Activated CD8-positive, alpha-beta memory T cell treated with anti-CD3 and anti-CD28 coated beads, Interleukin-2, amount 10 ng/mL, durations not matched to agents 7 days and 5 days (primary cell): ENCODE measurements around the gene ITPR1. TPM values are rescaled to one million over a fixed set of nuclear protein-coding genes. Genes with fewer than 3 reads are reported as not detected.

Experiments
- ATAC-seq: fragments of 150-1000 bp; cut with Tn5 transposase; one replicate; pipeline ENCODE4 v1.10.0; 2021; ENCODE audit warnings: moderate library complexity
- CTCF ChIA-PET: fragments of 350-600 bp; sonication (Branson Sonifier 250); formaldehyde crosslinking; loops from one replicate; lab custom pipeline; 2021; ENCODE audit warnings: antibody characterized with exemption; lab: Charles Lee
- DNase-seq: peaks from one replicate; pipeline ENCODE4 v3.0.0-alpha.2; 2020
- H3K27ac Mint-ChIP-seq: one replicate; pipeline ENCODE4 v1.8.0; 2021; ENCODE audit warnings: mild to moderate bottlenecking, mixed read lengths
- H3K27me3 Mint-ChIP-seq: one replicate; pipeline ENCODE4 v1.8.0; 2021; ENCODE audit warnings: mixed read lengths
- H3K36me3 Mint-ChIP-seq: one replicate; pipeline ENCODE4 v1.8.0; 2021; ENCODE audit warnings: mild to moderate bottlenecking, mixed read lengths
- H3K4me1 Mint-ChIP-seq: one replicate; pipeline ENCODE4 v1.8.0; 2021; ENCODE audit warnings: mixed read lengths
- H3K4me3 Mint-ChIP-seq: one replicate; pipeline ENCODE4 v1.8.0; 2021; ENCODE audit warnings: mild to moderate bottlenecking, moderate library complexity, mixed read lengths
- H3K9me3 Mint-ChIP-seq: one replicate; pipeline ENCODE4 v1.8.0; 2022; ENCODE audit warnings: low read depth, mixed read lengths
- total RNA-seq, 2 experiments: library from RNA; stranded (reverse); gene quantifications; one replicate each; pipeline ENCODE4 v1.2.3, GENCODE V29; 2021

ITPR1 gene
- total RNA-seq, 2 experiments from 2014 or later, result 109 to 116 TPM

- Mint-ChIP-seq H3K9me3 (no peaks in the 10 kb centered on the region), H3K36me3 (peaks cover 83% of the 10 kb centered on the region), H3K4me3 (peak overlapping the region; percentile 37), H3K27ac (peak overlapping the region; percentile 20), H3K4me1 (peaks cover 60% of the 10 kb centered on the region), H3K27me3 (no peaks in the 10 kb centered on the region)
- ATAC-seq (no peak), DNase-seq (no peak)
- CTCF ChIA-PET, result interaction anchor here (1.7 kb wide), 1 partner anchor 97 kb away, joined by 6 read pairs; no protein-coding TSS in a partner anchor
Measured at GRCh38 chr3:4808637-4809036, 315.5 kb downstream of the ITPR1 start.

GRCh38 chr3:4809922-4810321, 316.8 kb downstream of the ITPR1 start:
- CTCF ChIA-PET, result interaction anchor here (0.7 to 1.7 kb wide), 4 partner anchors 9 to 99 kb away, joined by 3 to 6 read pairs (median 4); no protein-coding TSS in a partner anchor
- ATAC-seq, result no peak
- peak overlapping the region; percentile 4 for H3K27ac Mint-ChIP-seq
- H3K9me3 Mint-ChIP-seq, result no peaks in the 10 kb centered on the region
- H3K27me3 Mint-ChIP-seq, result no peaks in the 10 kb centered on the region
- peaks cover 50% of the 10 kb centered on the region for H3K4me1 Mint-ChIP-seq
- peaks cover 85% of the 10 kb centered on the region for H3K36me3 Mint-ChIP-seq
- no peak overlapping the region for H3K4me3 Mint-ChIP-seq
- no peak for DNase-seq

- peaks cover 82% of the 10 kb centered on the region for H3K36me3 Mint-ChIP-seq
- ATAC-seq (no peak), DNase-seq (no peak)
- no peaks in the 10 kb centered on the region for H3K27me3 Mint-ChIP-seq
- CTCF ChIA-PET, result no interaction called here
- H3K27ac Mint-ChIP-seq, result no peak overlapping the region
- no peak overlapping the region for H3K4me3 Mint-ChIP-seq
- H3K9me3 Mint-ChIP-seq, result no peaks in the 10 kb centered on the region
- peaks cover 29% of the 10 kb centered on the region for H3K4me1 Mint-ChIP-seq
Measured at GRCh38 chr3:4812591-4812990, 319.4 kb downstream of the ITPR1 start.

GRCh38 chr3:4813909-4814304, 320.8 kb downstream of the ITPR1 start:
- peak overlapping the region; percentile 30 for H3K27ac Mint-ChIP-seq
- CTCF ChIA-PET, result no interaction called here
- H3K4me3 Mint-ChIP-seq, result no peak overlapping the region
- peaks cover 18% of the 10 kb centered on the region for H3K4me1 Mint-ChIP-seq
- no peaks in the 10 kb centered on the region for H3K9me3 Mint-ChIP-seq
- ATAC-seq, result no peak
- no peak for DNase-seq
- no peaks in the 10 kb centered on the region for H3K27me3 Mint-ChIP-seq
- H3K36me3 Mint-ChIP-seq, result peaks cover 81% of the 10 kb centered on the region

- Mint-ChIP-seq H3K36me3 (peaks cover 79% of the 10 kb centered on the region), H3K4me1 (peaks cover 19% of the 10 kb centered on the region), H3K27ac (peak overlapping the region; percentile 44), H3K4me3 (no peak overlapping the region), H3K9me3 (no peaks in the 10 kb centered on the region), H3K27me3 (no peaks in the 10 kb centered on the region)
- DNase-seq, result no peak
- CTCF ChIA-PET, result interaction anchor here (1.3 kb wide), 1 partner anchor 103 kb away, joined by 3 read pairs; no protein-coding TSS in a partner anchor
- no peak for ATAC-seq
Measured at GRCh38 chr3:4814305-4814903, 321.3 kb downstream of the ITPR1 start.

- peaks cover 17% of the 10 kb centered on the region for H3K4me1 Mint-ChIP-seq
- H3K36me3 Mint-ChIP-seq, result peaks cover 79% of the 10 kb centered on the region
- no peak overlapping the region for H3K4me3 Mint-ChIP-seq
- no peaks in the 10 kb centered on the region for H3K27me3 Mint-ChIP-seq
- no peak for ATAC-seq
- H3K27ac Mint-ChIP-seq, result no peak overlapping the region
- CTCF ChIA-PET, result interaction anchor here (1.0 to 1.3 kb wide), 2 partner anchors 11 to 103 kb away, joined by 3 to 4 read pairs; no protein-coding TSS in a partner anchor
- no peaks in the 10 kb centered on the region for H3K9me3 Mint-ChIP-seq
- DNase-seq, result no peak
Measured at GRCh38 chr3:4814904-4815574, 321.9 kb downstream of the ITPR1 start.

GRCh38 chr3:4816306-4816705, 323.2 kb downstream of the ITPR1 start:
- no peaks in the 10 kb centered on the region for H3K27me3 Mint-ChIP-seq
- peaks cover 20% of the 10 kb centered on the region for H3K4me1 Mint-ChIP-seq

GRCh38 chr3:4816718-4817117, 323.6 kb downstream of the ITPR1 start:
- peaks cover 23% of the 10 kb centered on the region for H3K4me1 Mint-ChIP-seq
- CTCF ChIA-PET, result interaction anchor here (0.7 kb wide), 1 partner anchor 162 kb away, joined by 3 read pairs; the partner anchor contains the start of gene BHLHE40
- no peak overlapping the region for H3K27ac Mint-ChIP-seq
- no peak for DNase-seq
- peaks cover 76% of the 10 kb centered on the region for H3K36me3 Mint-ChIP-seq
- H3K27me3 Mint-ChIP-seq, result no peaks in the 10 kb centered on the region
- H3K4me3 Mint-ChIP-seq, result no peak overlapping the region
- no peaks in the 10 kb centered on the region for H3K9me3 Mint-ChIP-seq
- ATAC-seq, result no peak

More at GRCh38 chr3:4816306-4816705, 323.2 kb downstream of the ITPR1 start:
- Mint-ChIP-seq H3K9me3 (no peaks in the 10 kb centered on the region), H3K36me3 (peaks cover 76% of the 10 kb centered on the region), H3K4me3 (no peak overlapping the region), H3K27ac (no peak overlapping the region)
- ATAC-seq (no peak), DNase-seq (no peak)
- CTCF ChIA-PET, result interaction anchor here (0.7 kb wide), 1 partner anchor 162 kb away, joined by 3 read pairs; the partner anchor contains the start of gene BHLHE40

GRCh38 chr3:4817128-4817527, 324.0 kb downstream of the ITPR1 start:
- H3K27me3 Mint-ChIP-seq, result no peaks in the 10 kb centered on the region
- H3K9me3 Mint-ChIP-seq, result no peaks in the 10 kb centered on the region
- H3K4me3 Mint-ChIP-seq, result no peak overlapping the region
- CTCF ChIA-PET, result no interaction called here
- ATAC-seq, result no peak
- H3K36me3 Mint-ChIP-seq, result peaks cover 78% of the 10 kb centered on the region
- no peak for DNase-seq
- no peak overlapping the region for H3K27ac Mint-ChIP-seq
- H3K4me1 Mint-ChIP-seq, result peaks cover 27% of the 10 kb centered on the region

- Mint-ChIP-seq H3K27ac (no peak overlapping the region), H3K36me3 (peaks cover 78% of the 10 kb centered on the region), H3K4me1 (peaks cover 37% of the 10 kb centered on the region), H3K9me3 (no peaks in the 10 kb centered on the region), H3K4me3 (no peak overlapping the region), H3K27me3 (no peaks in the 10 kb centered on the region)
- CTCF ChIA-PET, result interaction anchor here (1.1 kb wide), 1 partner anchor 9 kb away, joined by 4 read pairs; no protein-coding TSS in a partner anchor
- DNase-seq (no peak), ATAC-seq (no peak)
Measured at GRCh38 chr3:4818164-4818563, 325.0 kb downstream of the ITPR1 start.

- ATAC-seq (no peak), DNase-seq (no peak)
- CTCF ChIA-PET, result interaction anchor here (1.1 to 1.7 kb wide), 2 partner anchors 10 to 162 kb away, joined by 4 read pairs; no protein-coding TSS in a partner anchor
- Mint-ChIP-seq H3K27ac (peak overlapping the region; percentile 8), H3K27me3 (no peaks in the 10 kb centered on the region), H3K4me3 (no peak overlapping the region), H3K4me1 (peaks cover 47% of the 10 kb centered on the region), H3K36me3 (peaks cover 78% of the 10 kb centered on the region), H3K9me3 (peaks cover 2% of the 10 kb centered on the region)
Measured at GRCh38 chr3:4818986-4819693, 326.0 kb downstream of the ITPR1 start.

GRCh38 chr3:4819746-4820145, 326.6 kb downstream of the ITPR1 start:
- no peak overlapping the region for H3K4me3 Mint-ChIP-seq
- no peaks in the 10 kb centered on the region for H3K27me3 Mint-ChIP-seq
- peak overlapping the region; percentile 8 for H3K27ac Mint-ChIP-seq
- CTCF ChIA-PET, result interaction anchor here (1.7 kb wide), 1 partner anchor 161 kb away, joined by 4 read pairs; no protein-coding TSS in a partner anchor
- peaks cover 78% of the 10 kb centered on the region for H3K36me3 Mint-ChIP-seq
- DNase-seq, result no peak
- H3K9me3 Mint-ChIP-seq, result peaks cover 2% of the 10 kb centered on the region
- peaks cover 53% of the 10 kb centered on the region for H3K4me1 Mint-ChIP-seq
- ATAC-seq, result no peak
